ENCODE results near the gene RBM46.
"Not testable (repeated sequence)": the region's sequence is repeated elsewhere in the genome, so short reads cannot be mapped to it uniquely, and the experiment has no call there.

RBM46 gene

DNA sequence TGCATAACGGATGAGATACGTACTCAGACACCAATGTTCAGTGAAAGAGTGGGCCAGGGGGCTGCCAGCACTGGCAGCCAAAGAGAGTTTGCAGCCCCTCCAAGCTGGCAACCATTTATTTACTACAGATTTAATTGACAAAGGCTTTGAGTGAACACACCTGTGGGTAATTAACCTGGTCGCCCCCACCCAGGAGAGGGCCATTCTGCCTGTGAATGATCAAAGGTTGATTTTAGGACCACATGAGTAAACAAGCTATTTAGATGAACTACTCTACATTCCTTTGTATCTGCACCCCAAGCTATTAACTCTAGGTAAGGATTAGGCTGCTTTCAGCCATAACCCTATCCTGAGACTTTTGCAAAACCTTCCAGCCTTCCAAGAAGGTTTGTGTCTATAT is 55.0 kb downstream of the RBM46 start:
- FAIRE-seq (no peak), DNase-seq (ENCODE audit: insufficient read length, low spot score) (no peak)

DNA sequence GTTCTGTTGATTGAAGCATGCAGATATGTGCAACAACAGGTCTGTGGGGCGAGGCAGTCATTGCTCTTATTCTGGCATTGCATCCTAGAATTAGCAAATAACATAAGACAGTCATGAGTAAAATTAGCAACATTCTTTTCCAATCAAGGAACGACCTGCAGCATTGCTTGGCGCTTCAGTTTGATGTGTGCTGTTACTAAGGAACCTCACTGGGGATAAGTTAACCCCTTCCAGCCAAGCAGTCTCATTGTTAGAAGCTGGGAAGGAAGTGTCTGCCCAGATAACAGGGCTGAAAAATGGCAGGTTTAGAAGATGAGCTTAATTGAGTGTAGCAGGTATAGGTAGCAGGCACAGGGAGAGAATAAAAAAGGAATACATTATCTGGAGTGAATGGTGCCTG is 55.4 kb downstream of the RBM46 start:
- no peak for FAIRE-seq
- no peak for DNase-seq (ENCODE audit: insufficient read length, low spot score)

DNA sequence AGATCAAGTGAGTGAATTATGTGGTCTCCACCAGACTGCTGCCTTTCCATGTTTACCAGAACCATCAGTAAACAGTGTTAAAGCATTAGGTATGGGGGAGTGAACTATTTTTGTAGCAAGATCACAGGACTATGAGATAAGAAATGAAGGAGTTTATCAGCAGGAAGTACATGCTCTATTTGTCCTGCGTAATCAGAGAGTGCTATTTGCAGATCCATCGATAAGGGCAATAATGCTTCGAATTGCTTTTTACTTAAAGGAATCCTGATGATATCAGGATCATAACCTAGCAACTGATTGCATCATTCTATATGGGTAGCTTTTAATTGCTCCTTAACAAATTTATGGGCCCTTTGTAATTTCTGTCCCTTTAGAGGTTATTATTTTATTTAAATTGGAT is 57.1 kb downstream of the RBM46 start:
- no peak for FAIRE-seq

DNA sequence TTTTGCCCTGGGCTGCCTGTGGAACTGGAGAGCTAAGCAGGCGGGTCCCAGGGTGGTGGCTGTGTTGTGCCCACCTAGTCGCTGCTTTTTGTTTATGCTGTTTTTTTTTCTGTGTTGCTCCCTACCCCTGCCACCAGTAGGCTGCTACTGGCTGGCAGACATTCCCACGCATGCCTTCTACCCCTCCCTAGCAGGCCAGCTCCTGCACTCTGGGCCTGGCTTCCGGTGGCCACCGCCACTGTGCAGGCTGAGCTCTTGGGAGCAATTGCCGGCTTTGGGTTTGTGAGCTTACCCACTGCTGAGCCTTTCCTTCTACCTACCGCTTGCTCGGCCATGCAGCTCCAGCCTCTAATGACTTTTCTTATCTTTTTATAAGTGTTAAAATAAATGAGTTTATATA is 57.6 kb downstream of the RBM46 start:
- FAIRE-seq = no peak
- DNase-seq (ENCODE audit: insufficient read length, low spot score) = no peak

More for the DNA sequence above, 57.1 kb downstream of the RBM46 start:
- DNase-seq (ENCODE audit: insufficient read length, low spot score) = no peak

DNA sequence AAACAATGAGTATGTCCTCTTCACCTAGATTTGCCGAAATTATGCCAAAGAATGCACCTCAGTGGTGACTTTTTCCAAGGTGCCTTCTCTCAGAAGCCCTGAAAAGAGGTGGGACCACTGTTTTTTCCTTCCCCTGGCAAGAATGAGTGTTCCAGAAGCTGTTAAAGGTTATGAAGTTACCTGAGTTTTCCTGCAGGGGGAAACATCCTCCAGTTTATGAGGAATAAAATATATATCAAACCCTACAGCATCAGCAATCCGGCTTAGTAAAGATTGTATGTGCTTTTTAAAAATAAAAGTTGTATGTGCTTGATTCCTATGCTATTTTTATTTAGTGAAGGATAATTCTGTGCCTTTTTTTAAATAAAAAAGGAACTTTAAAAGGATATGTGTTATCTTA is 73.3 kb downstream of the RBM46 start:
- FAIRE-seq (no peak), DNase-seq (ENCODE audit: insufficient read length, low spot score) (no peak)

DNA sequence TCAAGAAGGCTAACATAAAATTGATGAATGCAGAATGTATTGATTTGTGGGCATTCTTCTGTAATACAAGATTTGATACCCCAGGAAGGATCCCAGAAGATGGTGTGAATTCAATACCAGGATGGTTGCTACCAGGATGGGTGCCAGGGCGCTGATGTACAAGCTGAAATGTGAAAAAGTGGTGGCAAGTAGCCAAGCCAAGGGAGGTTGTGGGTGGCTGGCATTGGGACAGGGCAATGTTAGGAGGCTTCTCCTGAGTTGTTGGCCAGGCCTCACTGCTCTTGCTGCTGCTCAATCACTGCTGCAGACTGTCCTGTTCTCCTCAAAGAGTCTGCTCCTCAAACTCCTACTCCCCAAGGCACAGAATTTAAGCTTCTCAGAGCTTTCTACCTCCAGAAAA is 77.1 kb downstream of the RBM46 start:
- FAIRE-seq (no peak), DNase-seq (ENCODE audit: insufficient read length, low spot score) (no peak)

DNA sequence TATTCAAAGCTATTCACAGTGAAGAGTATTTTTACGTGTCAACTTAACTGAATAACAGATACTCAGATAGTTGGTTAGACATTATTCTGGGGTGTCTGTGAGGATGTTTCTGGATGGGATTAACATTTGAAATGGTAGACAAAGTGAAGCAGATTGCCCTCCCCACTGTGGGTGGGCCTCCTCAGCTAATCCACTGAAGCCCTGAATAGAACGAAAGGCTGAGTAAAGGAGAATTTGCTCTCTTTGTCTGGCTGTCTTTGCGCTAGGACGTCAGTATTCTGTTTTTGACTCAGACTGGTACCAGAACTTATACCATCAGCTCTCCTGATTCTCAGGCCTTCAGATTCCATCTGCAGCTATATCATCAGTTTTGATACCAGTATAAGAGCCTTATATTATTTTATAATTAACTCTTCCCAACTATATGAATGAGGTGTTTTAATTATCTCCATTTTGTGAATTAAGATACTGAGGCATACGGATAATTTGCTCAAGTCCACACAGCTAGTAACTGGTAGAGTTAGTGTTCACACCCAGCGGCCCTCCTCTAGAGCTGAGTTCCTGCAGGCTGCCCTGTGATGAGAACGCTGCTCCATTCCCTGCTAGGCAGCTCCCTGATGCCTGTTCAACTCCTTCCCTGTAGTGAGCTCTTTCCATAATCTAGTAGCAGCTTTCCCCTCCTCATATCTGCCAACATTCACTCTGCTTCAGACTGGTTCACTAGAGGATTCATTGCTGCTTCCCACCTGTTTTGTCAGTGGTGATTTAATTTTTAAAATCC is 87.5 kb downstream of the RBM46 start:
- DNase-seq (ENCODE audit: insufficient read length, low spot score) (no peak), FAIRE-seq (no peak)

DNA sequence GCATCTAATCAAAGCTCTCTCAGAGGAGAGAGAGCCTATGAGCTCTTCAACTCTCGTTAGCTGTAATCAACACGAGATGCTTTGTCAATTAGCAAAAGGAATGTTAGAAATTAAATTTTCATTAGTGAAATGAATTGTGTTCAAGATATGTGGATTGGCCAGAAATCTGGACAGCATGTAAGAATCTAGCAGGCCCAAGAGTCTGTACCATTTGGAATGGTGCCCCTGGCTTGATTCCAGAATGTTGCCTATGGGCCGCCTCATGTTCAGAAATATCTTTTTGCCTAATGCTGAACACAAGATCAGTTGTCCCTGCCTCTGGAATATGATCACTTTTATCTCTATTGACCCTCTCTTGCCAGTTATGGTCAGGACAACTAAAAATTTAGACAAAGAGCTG is 88.2 kb downstream of the RBM46 start:
- no peak for FAIRE-seq
- DNase-seq (ENCODE audit: insufficient read length, low spot score) = no peak

DNA sequence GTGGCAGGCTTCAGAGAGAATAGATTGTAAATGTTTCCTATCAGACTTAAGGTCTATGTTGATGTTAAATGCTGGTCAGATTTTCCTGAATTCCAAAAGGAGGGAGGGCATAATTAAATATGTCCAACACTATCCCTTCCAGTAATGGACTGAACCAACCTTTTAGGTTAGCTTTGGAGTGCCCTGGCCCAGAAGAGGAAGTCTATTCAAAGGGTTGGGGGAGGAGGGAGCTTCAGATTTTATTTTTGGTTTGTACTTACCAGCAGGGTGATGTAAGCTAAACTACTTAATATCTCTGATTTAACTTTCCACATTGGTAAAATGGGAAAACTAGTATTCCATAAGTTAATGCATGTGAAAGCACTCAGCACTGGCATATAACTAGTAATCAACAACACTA is 91.1 kb downstream of the RBM46 start:
- DNase-seq (ENCODE audit: insufficient read length, low spot score) (no peak), FAIRE-seq (no peak)

DNA sequence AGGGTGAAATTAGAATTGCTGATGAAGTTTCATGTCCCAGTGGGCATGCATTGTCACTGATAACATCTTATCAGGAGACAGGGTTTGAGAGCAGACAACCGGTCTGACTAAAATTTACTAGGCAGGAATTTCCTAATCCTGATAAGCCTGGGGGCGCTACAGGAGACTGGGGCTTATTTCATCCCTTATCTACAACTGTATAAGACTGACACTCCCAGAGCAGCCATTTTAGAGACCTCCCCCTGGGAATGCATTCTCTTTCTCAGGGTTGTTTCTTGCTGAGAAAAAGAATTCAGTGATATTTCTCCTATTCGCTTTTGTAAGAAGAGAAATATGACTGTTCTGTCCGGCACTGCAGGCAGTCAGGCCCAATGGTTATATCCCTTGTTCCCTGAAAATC is 93.0 kb downstream of the RBM46 start:
- FAIRE-seq; DNase-seq (ENCODE audit: insufficient read length, low spot score): not testable (repeated sequence)

DNA sequence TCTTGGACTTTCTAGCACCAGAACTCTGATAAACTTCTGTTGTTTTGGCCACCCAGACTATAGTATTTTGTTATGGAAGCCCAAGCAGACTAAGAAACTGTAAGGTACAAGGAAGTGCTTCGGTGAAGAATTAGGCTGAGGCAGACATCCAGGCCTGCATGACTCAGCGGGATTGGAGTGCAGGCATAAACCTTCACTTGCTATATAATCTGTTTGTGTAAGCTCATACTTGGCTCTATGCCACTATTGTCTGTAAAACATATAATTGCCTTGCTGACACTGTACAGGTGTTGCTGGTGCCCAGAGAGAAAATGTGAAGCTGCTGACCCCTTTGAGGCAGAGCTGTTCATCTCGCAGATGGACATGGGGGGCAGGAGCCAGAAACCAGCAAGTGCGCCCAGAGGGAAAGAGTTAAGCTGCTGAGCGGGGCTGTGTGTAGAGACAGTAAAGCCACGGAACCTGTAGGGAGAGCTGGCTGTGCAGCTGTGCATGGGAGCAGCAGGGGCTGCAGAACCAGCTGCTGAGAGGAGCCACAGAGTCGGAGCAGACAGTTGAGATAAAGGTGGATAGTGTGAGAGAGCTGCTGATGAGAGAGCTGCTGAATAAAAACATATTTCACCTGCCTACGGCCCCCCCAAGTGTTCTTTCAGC is 96.2 kb downstream of the RBM46 start:
- DNase-seq (ENCODE audit: insufficient read length, low spot score) (no peak), FAIRE-seq (no peak)

All from GM19239 (cell line).